Pancreas (tissue), 10 donors: ENCODE measurements around the gene ABCC11. TPM values are rescaled to one million over a fixed set of nuclear protein-coding genes. Genes with fewer than 3 reads are reported as not detected.
A peak's percentile ranks its signal among the peaks of the same experiment; 100 is the strongest.

Source experiments
- ATAC-seq, 4 donors: fragments of 200-7000 bp; cut with Tn5 transposase; one replicate each; pipeline versions ENCODE4 v1.8.0 to v1.9.1; 2020; ENCODE audit warnings: mild to moderate bottlenecking in 4 of 4, moderate library complexity in 4 of 4
- DNase-seq, 6 donors: peaks; one replicate each; pipeline ENCODE4 v3.0.0-alpha.2; 2020
- FAIRE-seq: peaks from 2 replicates; lab custom pipeline; 2012; peaks lifted over from hg19 to GRCh38; lab: Jason Lieb, UNC
- H3K27ac ChIP-seq, 4 donors: fragments of 200-600 bp; sonication (generic); 1 replicate in 3 of 4; 2 replicates in 1 of 4; pipeline versions ENCODE4 v1.5.0 to v1.8.0; 2020
- H3K27me3 ChIP-seq, 4 donors: fragments of 200-600 bp; one replicate each; pipeline ENCODE4 v1.8.0; 2021
- H3K36me3 ChIP-seq, 3 donors: fragments of 200-600 bp; sonication (generic) in 1 of 3; one replicate each; pipeline versions ENCODE4 v1.5.0 to v1.8.0; 2020 to 2021
- H3K4me1 ChIP-seq, 3 donors: fragments of 200-600 bp; one replicate each; pipeline ENCODE4 v1.8.0; 2021
- H3K4me3 ChIP-seq, 4 donors: fragments of 200-600 bp; sonication (generic) in 2 of 4; one replicate each; pipeline versions ENCODE4 v1.5.0 to v1.8.0; 2020 to 2021
- H3K9me3 ChIP-seq, 4 donors: fragments of 200-600 bp; one replicate each; pipeline ENCODE4 v1.8.0; 2021
- WGBS, 2 donors: extraction: QIAGEN DNeasy Blood & Tissue Kit; methylation state at CpG; one replicate each; pipeline ENCODE4 v1.1.7; 2013; 5-methylcytosine and 5-hydroxymethylcytosine counted together
- intact Hi-C, 3 donors: fragments of 100-400 bp; cut with DNase I; formaldehyde crosslinking; loops; one replicate each; pipeline versions ENCODE4 v1.11.1 to v1.14.2; 2022
- polyA plus RNA-seq, 2 donors: library from polyadenylated mRNA; stranded (reverse); fragments of 200-250 nt; gene quantifications; one replicate each; pipeline ENCODE4 v1.2.3, GENCODE V29; 2013
- total RNA-seq, 6 donors: library from RNA; stranded (reverse); fragmentation: NEBNext Ultra II Directional in 4 of 6; extraction: Animal tissue kit (Norgen Biotek cat#: 25700) in 4 of 6; gene quantifications; one replicate each; pipeline versions ENCODE4 v1.2.1 to v1.2.4, GENCODE V29; 2021 to 2023
- TF ChIP-seq, protein P1 (sequence below), 4 donors: fragments of 200-600 bp; sonication (generic) in 3 of 4; IDR thresholded peaks; one replicate each; pipeline versions ENCODE4 v1.5.0 to v1.8.0; 2021; ENCODE audit warnings: antibody characterized with exemption in 4 of 4
- donor health status: healthy with polysubstance abuse.
- donor health status: DM: no; HTN: no; CAD: no; lungs with moderate emphysema.
- donor health status: DM: no; HTN: no; CAD: no.
- donor health status: control.
- donor health status: control.
- donor health status: Bipolar disorder and iron deficiency.
- donor health status: DM: yes; HTN: yes; CAD: no.
- donor health status: DM: no; HTN: no; CAD: no.
- donor health status: DM: no; HTN: no; CAD: no.
- donor health status: DM: yes; HTN: yes; CAD: no.

ABCC11 gene
- total and polyA plus RNA-seq, 8 donors = 0.11 to 0.41 (median 0.26) TPM; not detected in 1

DNA sequence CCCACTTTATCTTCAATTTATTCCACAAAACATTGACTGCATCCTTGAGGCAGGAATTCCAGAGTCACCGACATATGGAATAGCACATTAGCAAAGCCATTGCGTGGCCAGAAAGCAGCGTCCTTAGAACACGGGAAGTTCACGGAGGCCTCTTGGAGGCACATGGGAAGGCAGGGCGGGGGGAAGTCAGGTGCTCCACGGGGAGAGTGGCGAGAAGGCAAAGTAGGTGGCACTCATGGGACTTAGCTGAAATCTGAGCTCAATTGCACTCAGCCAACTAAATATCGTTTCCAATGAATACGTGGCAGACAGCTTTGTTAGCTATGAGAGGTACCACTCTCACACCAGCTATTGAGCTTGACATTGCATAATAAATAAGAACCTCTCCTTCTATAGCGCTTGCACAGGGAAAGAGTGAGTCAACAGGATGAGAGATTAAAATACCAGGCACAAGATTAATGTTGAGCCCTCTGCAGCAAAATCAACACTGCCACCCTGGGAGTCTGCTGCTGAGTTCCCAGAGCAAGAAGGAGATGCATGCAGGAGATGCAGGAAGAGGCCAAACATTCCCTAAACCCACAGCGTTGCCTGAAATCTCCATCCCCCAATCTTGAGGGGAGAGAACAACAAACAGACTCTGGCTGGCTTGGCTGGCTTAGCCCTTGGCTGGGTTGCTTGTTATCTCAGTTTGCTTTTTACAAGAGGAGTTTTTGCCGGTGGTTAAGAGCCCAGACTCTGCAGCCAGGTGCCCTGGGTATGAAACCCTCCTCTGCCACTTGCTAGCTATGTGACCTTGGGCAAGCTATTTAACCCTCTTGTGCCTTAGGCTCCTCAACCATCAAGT lies 120.3 kb downstream of the ABCC11 start:
- DNase-seq (peak in 4 of 6 donors; percentile 47 to 66 (median 56)), FAIRE-seq (no peak), ATAC-seq (peak; percentile 85 to 87 (median 86))
- no peak overlapping the region for H3K4me3 ChIP-seq
- TF ChIP-seq, protein P1, sequence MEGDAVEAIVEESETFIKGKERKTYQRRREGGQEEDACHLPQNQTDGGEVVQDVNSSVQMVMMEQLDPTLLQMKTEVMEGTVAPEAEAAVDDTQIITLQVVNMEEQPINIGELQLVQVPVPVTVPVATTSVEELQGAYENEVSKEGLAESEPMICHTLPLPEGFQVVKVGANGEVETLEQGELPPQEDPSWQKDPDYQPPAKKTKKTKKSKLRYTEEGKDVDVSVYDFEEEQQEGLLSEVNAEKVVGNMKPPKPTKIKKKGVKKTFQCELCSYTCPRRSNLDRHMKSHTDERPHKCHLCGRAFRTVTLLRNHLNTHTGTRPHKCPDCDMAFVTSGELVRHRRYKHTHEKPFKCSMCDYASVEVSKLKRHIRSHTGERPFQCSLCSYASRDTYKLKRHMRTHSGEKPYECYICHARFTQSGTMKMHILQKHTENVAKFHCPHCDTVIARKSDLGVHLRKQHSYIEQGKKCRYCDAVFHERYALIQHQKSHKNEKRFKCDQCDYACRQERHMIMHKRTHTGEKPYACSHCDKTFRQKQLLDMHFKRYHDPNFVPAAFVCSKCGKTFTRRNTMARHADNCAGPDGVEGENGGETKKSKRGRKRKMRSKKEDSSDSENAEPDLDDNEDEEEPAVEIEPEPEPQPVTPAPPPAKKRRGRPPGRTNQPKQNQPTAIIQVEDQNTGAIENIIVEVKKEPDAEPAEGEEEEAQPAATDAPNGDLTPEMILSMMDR (IDR thresholded peaks at IDR 0.05) = no peak
- whole genome bisulfite sequencing, 2 donors = 15 to 20% methylated on average over 13 of the region's 13 CpGs
- H3K27me3 ChIP-seq = no peaks in the 10 kb centered on the region
- no peaks in the 10 kb centered on the region for H3K36me3 ChIP-seq
- H3K9me3 ChIP-seq = no peaks in the 10 kb centered on the region
- H3K27ac ChIP-seq = peak overlapping the region in 3 of 4 donors; percentile 23 to 70 (median 26)
- intact Hi-C loops = no loop called here
- H3K4me1 ChIP-seq = peaks cover 13 to 23% (median 22%) of the 10 kb centered on the region in 3 donors

DNA sequence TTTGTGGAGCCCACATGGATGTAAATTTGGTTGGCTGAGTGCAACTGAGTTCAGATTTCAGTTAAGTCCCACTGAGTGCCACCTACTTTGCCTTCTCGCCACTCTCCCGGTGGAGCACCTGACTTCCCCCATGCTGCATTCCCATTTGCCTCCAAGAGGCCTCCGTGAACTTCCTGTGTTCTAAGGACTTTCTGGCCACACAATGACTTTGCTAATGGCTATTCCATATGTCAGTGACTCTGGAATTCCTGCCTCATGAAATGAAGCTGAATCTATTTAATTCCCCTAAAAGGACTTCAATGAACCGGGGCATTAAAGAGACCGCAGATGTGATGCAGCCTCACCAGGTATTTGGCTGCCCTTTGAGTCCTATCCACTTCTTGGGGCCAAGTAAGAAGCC lies 121.5 kb downstream of the ABCC11 start:
- 93 to 95% methylated on average over 5 of the region's 5 CpGs for WGBS, 2 donors
- Histone ChIP-seq H3K36me3 (no peaks in the 10 kb centered on the region), H3K4me1 (peaks cover 13 to 23% (median 22%) of the 10 kb centered on the region in 3 donors), H3K9me3 (no peaks in the 10 kb centered on the region), H3K27me3 (no peaks in the 10 kb centered on the region), H3K4me3 (no peak overlapping the region), H3K27ac (no peak overlapping the region)
- TF ChIP-seq, protein P1 (IDR thresholded peaks at IDR 0.05) = no peak
- DNase-seq (no peak), ATAC-seq (no peak), FAIRE-seq (no peak)
- intact Hi-C loops = no loop called here

DNA sequence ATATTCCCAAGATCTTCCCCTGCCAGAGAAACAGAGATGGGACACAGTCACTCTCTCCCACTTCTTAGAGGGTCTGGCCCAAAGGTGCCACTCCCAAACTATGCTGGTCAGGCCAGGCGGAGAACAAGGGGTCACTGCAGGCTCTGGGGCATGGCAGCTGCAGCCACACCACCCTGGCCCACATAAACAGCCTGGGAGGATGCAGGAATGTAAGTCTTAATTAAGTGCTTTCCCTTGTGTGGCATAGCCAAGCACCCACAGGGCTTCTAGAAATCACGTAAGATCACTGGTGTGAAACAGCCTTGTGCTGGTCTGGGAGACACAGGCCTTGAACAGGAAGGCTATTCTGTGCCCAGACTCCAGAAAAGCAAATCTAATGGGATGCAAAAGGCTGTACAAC lies 123.1 kb downstream of the ABCC11 start:
- no peaks in the 10 kb centered on the region for H3K9me3 ChIP-seq
- intact Hi-C loops = no loop called here
- no peak overlapping the region for H3K27ac ChIP-seq
- DNase-seq = no peak
- H3K36me3 ChIP-seq = no peaks in the 10 kb centered on the region
- TF ChIP-seq, protein P1 (IDR thresholded peaks at IDR 0.05) = no peak
- no peaks in the 10 kb centered on the region for H3K27me3 ChIP-seq
- ATAC-seq = no peak
- H3K4me3 ChIP-seq = no peak overlapping the region
- FAIRE-seq = no peak
- peaks cover 13 to 23% (median 19%) of the 10 kb centered on the region in 3 donors for H3K4me1 ChIP-seq
- WGBS, 2 donors = 95 to 98% methylated on average over 2 of the region's 2 CpGs

DNA sequence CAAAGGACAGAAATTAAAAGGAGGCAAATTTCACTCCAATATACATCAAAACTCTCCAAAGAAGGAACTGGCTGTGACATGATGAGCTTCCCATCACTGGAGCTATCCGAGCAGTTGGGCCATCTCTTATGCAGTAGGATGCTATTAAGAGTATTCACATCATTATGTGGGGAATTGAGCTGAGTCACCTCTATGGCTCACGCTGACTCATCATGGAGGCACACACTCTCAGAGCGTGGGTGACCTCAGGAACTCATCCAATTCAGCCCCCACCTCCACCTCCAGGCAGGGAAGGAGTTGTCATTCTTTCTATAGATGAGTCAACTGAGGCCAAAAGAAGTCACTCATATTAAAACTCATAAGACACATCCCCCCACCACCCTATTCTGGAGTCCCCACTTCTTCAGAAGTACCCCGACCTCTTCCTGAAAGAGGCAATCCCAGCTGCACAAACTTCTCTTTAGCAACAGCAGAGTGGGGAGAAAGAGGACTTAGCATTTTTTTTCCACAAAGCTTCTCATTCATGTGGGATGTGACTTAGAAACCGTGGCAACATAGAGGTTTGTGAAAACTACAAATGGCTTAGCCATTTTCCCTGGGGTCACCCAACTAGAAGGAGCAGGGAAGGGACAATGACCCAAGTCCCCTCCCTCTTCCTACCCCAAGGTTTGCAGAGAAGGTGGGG lies 124.1 kb downstream of the ABCC11 start:
- Histone ChIP-seq H3K27me3 (no peaks in the 10 kb centered on the region), H3K4me1 (peaks cover 6 to 16% (median 10%) of the 10 kb centered on the region in 3 donors), H3K9me3 (no peaks in the 10 kb centered on the region), H3K36me3 (no peaks in the 10 kb centered on the region), H3K4me3 (no peak overlapping the region), H3K27ac (no peak overlapping the region)
- intact Hi-C loops = no loop called here
- FAIRE-seq (no peak), ATAC-seq (peak in 1 of 4 donors; percentile 23), DNase-seq (no peak)
- TF ChIP-seq, protein P1 (IDR thresholded peaks at IDR 0.05) = no peak
- WGBS, 2 donors = 80 to 89% methylated on average over 5 of the region's 5 CpGs
